ENCODE results near the gene ATP1A2.

ATP1A2 gene

GRCh38 chr1:160130939-160131338 is 15.4 kb downstream of the ATP1A2 start:
- TF ChIP-seq, protein P1, sequence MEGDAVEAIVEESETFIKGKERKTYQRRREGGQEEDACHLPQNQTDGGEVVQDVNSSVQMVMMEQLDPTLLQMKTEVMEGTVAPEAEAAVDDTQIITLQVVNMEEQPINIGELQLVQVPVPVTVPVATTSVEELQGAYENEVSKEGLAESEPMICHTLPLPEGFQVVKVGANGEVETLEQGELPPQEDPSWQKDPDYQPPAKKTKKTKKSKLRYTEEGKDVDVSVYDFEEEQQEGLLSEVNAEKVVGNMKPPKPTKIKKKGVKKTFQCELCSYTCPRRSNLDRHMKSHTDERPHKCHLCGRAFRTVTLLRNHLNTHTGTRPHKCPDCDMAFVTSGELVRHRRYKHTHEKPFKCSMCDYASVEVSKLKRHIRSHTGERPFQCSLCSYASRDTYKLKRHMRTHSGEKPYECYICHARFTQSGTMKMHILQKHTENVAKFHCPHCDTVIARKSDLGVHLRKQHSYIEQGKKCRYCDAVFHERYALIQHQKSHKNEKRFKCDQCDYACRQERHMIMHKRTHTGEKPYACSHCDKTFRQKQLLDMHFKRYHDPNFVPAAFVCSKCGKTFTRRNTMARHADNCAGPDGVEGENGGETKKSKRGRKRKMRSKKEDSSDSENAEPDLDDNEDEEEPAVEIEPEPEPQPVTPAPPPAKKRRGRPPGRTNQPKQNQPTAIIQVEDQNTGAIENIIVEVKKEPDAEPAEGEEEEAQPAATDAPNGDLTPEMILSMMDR (IDR thresholded peaks at IDR 0.05; ENCODE audit: low read depth, low read length), result no peak

DNA sequence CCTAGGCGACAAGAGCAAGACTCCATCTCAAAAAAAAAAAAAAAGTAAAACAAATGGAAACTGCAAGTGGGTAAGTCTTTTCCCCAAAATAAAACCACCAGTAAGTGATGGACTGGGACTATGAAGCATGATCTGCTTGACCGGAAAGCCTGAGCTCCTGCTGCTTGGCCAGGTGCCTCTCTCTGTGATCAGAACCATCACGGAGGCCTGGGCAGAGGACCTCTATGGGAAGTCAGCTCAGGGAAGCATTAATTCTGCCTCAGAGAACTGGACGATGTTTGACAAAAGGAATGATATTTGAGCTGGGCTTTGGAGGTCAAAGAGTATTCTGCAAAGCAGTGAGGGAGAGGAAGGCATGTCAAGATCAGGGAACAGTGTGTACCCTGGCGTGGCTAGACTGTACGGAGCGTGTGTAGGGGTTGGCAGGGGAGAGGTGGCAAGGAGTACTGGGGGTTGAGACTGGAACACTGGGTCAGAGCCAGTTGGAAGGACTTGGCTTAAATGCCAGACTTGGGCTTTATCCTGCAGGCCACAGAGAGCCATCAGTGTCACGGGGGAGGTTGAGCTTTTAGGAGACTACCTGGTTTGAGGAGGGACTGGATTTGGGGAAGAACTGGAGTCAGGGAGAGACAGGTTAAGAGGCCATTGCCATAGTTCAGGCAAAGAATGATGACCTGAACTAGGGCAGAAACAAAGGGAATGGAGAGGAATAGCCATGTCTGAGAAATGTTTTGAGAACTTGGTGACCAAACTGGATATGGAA is 16.4 kb downstream of the ATP1A2 start:
- H3K4me3 ChIP-seq (ENCODE audit: low read depth, low read length), result no peak overlapping the region
- TF ChIP-seq, protein P1 (IDR thresholded peaks at IDR 0.05; ENCODE audit: low read depth, low read length), result no peak

More at GRCh38 chr1:160130939-160131338, 15.4 kb downstream of the ATP1A2 start:
- no peak overlapping the region for H3K4me3 ChIP-seq (ENCODE audit: low read depth, low read length)

GRCh38 chr1:160133990-160134770 is 18.6 kb downstream of the ATP1A2 start:
- TF ChIP-seq, protein P1 (IDR thresholded peaks at IDR 0.05; ENCODE audit: low read depth, low read length), result no peak
- H3K4me3 ChIP-seq (ENCODE audit: low read depth, low read length), result no peak overlapping the region

DNA sequence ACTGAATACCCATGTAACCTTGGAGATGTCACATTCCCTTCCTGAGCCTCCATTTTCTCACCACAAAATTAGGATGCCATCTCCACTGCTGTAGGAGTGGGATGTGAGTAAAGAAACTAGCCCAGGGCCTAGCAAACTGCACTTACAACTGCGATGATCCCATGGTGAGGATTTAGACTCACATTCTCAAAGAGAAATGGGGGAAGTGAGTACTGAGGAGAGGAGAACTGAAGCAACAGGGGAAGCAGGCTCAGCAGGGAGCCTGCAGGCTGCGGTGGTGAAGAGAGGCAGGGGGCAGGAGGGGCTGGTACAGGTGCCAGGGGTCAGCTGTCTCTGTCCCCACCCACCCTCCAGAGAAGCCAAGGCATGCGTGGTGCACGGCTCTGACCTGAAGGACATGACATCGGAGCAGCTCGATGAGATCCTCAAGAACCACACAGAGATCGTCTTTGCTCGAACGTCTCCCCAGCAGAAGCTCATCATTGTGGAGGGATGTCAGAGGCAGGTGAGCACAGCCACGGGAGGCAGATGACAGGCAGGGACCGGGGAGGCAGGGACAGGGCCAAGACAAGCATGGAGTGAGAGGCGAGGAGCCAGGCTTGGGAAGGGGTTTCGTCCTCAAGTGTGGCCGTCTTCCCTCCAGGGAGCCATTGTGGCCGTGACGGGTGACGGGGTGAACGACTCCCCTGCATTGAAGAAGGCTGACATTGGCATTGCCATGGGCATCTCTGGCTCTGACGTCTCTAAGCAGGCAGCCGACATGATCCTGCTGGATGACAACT is 19.4 kb downstream of the ATP1A2 start:
- no peak overlapping the region for H3K4me3 ChIP-seq (ENCODE audit: low read depth, low read length)
- TF ChIP-seq, protein P1 (IDR thresholded peaks at IDR 0.05; ENCODE audit: low read depth, low read length), result no peak

DNA sequence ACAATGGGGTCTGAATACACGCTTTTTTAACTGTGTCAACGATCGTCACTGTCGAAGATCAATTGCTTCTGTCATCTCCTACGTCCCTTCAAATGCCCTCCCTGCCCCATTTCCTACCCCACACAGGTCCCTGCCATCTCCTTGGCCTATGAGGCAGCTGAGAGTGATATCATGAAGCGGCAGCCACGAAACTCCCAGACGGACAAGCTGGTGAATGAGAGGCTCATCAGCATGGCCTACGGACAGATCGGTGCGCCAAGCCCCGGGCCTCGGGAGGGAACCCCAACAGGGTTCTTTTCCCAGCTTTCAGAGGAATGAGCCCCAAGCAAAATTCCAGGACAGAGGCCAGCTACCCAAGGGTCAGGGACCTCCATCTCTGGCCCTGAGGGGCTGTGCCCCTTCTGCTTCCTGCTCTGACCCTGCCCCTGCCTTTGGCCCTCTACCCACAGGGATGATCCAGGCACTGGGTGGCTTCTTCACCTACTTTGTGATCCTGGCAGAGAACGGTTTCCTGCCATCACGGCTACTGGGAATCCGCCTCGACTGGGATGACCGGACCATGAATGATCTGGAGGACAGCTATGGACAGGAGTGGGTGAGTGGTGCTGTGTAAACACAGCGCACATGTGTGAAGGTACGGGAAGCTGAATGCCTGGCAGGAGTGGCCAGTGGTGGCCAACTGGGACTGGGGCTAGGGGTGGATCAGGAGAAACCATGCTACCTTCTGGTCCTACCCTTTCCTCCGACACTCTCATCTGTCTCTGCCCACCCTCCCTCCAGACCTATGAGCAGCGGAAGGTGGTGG is 20.8 kb downstream of the ATP1A2 start:
- TF ChIP-seq, protein P1 (IDR thresholded peaks at IDR 0.05; ENCODE audit: low read depth, low read length), result no peak
- no peak overlapping the region for H3K4me3 ChIP-seq (ENCODE audit: low read depth, low read length)

- TF ChIP-seq, protein P1 (IDR thresholded peaks at IDR 0.05; ENCODE audit: low read depth, low read length), result no peak
- no peak overlapping the region for H3K4me3 ChIP-seq (ENCODE audit: low read depth, low read length)
Measured at GRCh38 chr1:160136926-160137200, 21.3 kb downstream of the ATP1A2 start.

Data from WI38 (cell line).